Endometrium (tissue), 2 donors: ENCODE results near the gene PHLPP1.
"Not testable (repeated sequence)": the region's sequence is repeated elsewhere in the genome, so short reads cannot be mapped to it uniquely, and the experiment has no call there.

Experiments
- FAIRE-seq: peaks from 2 replicates; lab custom pipeline; 2012; peaks lifted over from hg19 to GRCh38; lab: Jason Lieb, UNC
- donor health status: control.
- donor health status: control.

The PHLPP1 gene

GRCh38 chr18:62717925-62718800 is 2.8 kb downstream of the PHLPP1 start:
- no peak for FAIRE-seq

DNA sequence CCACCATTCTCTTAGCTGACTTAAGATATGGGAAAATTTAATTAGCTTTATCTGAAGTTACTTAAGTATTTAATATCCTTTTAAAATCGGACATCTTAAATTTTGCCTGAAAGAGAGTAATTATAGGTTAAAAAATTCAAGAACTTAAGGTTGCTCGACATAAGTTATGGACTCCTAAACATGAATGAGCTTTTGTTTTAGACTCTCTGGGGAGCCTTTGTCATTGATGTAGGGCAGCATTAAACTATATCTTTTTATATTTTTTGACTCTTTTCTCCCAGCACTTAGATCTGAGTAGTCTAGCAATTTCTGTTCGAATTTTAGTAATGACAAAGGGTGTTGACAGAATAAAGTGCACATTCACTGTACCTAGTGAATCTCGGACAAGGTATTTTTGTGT is 4.7 kb downstream of the PHLPP1 start:
- FAIRE-seq, result no peak

GRCh38 chr18:62720766-62721613 is 5.6 kb downstream of the PHLPP1 start:
- FAIRE-seq, result no peak

DNA sequence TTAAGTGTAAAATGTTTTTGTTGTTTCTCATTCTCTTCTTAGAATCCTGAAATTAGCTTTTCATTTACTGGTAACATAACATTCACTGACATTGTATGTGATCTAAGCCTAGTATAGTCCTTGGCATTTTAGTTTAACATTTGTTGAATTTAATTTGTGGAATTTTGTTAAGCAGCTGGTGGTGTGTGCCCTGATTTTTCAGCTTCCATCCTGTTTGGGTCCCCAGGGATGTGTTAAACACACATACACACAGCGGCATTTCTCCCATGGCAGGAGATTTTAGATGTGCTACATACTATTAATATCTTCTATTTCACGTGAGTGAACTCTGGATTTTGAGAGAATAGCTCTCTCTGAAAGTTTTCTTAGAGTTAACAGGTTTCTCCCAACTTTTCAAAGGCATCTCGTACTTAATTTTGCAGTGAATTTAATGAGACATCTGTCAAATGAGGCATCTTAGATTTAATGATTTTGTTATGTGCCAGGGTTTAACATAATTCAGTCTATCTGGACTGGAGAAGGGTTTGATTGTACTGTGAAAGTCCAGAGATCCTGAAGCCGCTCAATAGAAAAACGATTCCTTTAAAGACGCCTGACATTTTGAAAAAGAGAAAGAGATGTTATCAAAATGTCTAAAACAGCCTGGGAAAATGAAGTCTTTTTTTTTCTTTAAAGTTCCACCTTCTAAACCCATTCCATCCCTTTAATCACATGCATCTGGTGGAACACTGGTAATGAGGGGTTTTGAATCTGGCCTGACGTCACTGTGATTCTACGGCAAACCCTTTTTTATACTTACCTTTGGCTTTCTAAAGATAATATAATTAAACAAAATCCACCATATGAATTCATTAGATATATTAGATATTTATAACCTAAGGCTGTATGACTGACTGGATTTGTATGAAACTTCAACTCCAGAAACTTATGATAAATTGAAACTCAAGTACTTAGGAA is 6.8 kb downstream of the PHLPP1 start:
- peak; percentile 29 for FAIRE-seq

DNA sequence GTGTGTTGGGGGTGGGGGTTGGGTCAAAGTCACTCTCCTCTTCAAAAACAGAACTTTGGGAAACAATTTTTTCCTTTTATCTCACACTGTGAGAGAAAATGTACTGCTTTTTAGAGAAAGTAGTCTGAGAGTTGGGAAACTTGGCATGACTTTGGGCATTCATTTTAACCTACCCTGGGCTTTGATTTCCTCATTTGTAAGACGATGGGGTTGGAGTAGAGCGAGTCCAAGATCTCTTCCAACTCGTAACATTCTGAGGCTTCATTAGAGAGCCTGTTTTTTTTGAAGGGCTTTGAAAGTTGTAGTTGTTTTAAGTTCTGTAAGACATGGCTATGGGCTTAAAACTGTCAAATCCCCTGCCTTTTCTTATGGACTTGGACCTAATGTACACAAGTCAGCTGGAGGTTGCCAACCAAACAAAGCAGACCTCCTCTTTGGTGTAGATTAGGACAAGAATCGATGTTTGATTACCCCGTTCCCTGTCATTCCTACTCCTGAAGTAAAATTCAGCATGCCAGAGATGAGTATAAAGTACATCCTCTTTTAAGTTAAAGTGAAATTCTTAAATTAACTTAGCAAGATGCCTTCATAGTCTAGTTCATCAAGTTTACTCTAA is 8.4 kb downstream of the PHLPP1 start:
- FAIRE-seq, result no peak

DNA sequence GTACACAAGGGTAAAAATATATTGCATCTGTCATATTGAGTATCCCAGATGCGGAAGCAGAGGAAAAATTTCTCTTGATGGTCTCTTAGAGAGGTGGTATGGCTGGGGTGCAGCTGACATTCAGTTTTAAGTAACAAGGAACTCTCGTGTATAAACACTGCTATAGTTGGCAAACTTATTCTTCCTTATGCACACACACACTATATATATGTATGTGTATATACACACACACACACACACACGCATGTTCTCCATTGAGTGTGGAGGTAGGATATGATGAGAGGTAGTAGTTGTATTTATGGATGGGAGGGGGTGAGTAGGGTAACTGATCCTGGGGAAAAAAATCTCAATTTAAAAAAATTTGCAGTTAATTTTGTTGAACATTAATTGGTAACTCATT is 10.6 kb downstream of the PHLPP1 start:
- FAIRE-seq, result no peak

GRCh38 chr18:62728254-62728653 is 12.9 kb downstream of the PHLPP1 start:
- no peak for FAIRE-seq

DNA sequence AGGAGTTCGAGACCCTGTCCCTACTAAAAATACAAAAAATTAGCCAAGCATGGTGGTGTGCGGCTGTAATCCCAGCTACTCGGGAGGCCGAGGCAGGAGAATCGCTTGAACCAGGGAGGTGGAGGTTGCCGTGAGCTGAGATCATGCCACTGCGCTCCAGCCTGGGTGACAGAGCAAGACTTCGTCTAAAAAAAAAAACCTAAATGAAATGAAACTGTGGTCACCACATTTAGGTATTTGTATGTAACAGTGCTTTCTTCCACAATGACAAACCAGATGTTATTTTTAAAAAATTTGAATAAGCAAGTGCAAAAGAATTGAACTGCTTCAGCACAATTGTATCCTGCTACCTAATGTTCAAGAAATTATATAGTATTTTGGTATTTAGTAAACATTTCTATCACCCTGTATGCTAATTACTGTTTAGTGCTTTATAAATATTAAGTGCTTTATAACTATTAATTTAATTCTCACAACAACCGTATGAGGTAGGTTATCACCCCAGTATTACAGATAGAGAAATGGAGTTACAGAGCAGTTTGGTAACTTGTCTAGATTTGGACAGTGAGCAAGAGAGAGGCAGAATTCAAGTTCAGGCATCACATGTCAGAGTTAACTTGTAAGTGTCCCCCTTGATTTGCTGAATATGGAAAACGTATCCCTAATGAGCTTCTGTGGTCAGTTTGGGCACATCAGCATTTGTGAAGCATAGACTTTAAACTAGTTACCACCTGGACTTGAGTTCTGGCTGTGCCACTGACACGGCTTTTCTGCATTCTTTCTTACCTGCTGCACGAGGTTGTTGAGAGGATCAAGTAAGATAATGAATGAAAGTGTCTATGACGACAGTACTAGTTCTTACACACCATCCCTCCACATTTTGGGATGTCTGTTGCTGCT is 14.4 kb downstream of the PHLPP1 start:
- no peak for FAIRE-seq

DNA sequence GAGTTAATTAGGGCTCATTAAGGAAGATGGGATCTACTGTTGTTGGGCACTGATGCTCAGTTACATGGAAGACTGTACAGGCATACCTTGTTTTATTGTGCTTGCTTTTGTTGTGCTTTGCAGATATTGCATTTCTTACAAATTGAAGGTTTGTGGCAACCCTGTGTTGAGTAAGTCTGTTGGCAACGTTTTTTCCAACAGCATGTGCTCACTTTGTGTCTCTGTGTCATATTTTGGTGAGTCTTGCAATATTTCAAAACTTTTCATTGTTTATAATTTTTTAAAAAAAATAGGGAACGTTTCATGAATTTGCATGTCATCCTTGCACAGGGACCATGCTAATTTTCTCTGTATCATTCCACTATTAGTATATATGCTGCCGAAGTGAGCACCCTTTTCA is 15.6 kb downstream of the PHLPP1 start:
- FAIRE-seq, result no peak

DNA sequence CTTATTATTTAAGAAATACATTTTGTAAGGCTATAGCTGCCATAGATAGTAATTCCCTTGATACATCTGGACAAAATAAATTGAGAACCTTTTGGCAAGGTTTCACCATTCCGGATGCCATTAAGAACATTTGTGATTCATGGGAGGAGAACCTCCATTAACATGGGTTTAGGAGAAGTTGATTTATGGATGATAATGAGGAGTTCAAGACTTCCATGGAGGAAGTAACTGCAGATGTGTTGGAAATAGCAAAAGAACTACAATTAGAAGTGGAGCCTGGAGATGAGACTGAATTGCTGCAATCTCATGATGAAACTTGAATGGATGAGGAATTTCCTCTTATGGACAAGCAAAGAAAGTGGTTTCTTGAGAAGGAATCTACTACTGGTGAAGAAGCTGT is 17.3 kb downstream of the PHLPP1 start:
- FAIRE-seq, result no peak

- no peak for FAIRE-seq
Observed at GRCh38 chr18:62734290-62734689, 18.9 kb downstream of the PHLPP1 start.

DNA sequence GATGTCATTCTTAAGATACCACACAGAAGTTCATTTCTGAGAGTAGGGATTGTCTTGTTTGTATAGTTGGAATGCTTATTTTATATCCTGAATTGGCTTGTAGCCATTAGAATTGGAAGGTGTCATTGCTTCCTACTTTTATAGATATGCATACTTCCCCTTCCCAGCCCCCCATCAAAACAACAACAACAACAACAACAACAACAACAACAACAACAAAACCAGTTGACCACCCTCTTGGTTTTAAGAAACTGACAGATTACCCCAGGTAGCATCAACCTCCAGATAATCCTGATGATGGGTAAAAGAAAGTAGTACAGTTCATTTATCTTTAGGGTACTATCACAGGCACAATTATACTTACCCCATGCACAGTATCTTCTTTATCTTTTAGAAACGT is 20.0 kb downstream of the PHLPP1 start:
- FAIRE-seq, result no peak

GRCh38 chr18:62736077-62736855 is 20.9 kb downstream of the PHLPP1 start:
- no peak for FAIRE-seq

GRCh38 chr18:62737241-62737873 is 22.0 kb downstream of the PHLPP1 start:
- FAIRE-seq, result no peak

GRCh38 chr18:62738639-62739038 is 23.3 kb downstream of the PHLPP1 start:
- FAIRE-seq, result no peak

DNA sequence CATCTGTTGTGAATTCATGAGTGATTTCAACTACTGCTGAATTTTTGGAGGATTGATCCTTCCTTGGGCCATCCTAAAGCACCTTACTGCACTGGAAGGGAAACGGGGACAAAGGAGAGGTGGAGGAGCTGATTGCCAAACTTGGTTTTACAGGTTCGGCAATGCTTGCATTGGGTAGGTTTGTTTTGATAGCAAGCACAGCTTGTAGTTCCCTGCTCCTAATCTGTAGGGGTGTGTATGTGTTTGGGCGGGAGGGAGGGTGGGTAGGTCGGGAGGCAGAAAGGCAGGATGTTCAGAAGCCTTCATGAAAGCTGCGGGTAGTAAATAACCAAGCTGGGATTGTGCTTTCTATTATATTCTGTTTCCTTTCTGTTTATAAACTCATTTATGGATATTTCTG is 24.6 kb downstream of the PHLPP1 start:
- no peak for FAIRE-seq

DNA sequence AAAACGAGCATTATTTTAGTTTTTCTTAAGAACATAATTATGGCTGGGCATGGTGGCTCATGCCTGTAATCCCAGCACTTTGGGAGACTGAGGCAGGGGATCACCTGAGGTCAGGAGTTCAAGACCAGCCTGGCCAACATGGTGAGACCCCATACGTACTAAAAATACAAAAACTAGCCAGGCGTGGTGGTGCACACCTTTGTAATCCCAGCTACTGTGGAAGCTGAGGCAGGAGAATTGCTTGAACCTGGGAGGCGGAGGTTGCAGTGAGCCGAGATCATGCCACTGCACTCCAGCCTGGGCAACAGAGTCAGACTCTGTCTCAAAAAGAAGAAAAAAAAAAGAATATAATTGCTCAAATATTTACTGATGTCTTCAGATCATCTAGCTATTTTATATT is 25.3 kb downstream of the PHLPP1 start:
- FAIRE-seq, result not testable (repeated sequence)

DNA sequence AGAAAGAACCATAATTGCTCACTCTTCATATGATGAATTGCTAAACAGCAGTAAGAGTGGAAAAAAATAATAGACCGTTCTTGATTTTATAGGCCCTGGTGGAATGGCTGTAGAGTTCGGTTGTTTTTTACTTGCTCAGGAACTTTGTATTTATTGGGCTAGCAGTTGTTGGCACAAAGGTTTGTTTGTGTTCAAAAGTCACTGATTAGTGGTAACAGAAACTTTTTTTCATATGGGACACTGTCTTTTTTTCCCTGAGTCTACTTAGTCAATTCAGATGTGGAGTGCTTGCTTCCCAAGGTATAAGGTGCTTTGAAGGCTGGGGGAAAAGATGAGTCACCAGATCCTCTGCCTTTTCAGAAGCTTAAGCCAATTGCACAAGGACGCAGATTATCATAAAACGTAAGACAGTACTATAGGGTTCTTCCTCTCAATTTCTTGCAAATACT is 25.8 kb downstream of the PHLPP1 start:
- peak; percentile 21 for FAIRE-seq

GRCh38 chr18:62741584-62741983 is 26.2 kb downstream of the PHLPP1 start:
- no peak for FAIRE-seq
